GM23248 (cell line): ENCODE measurements around the gene PLCZ1. TPM values are rescaled to one million over a fixed set of nuclear protein-coding genes. Genes with fewer than 3 reads are reported as not detected.

Experiments used
- DNase-seq: peaks from one replicate; pipeline ENCODE4 v3.0.0-alpha.2; 2015
- H2AFZ ChIP-seq: fragments of 200-600 bp; sonication (generic); 2 replicates; pipeline ENCODE4 v1.6.1; 2016; ENCODE audit warnings: antibody characterized with exemption
- H3F3A ChIP-seq: fragments of 200-600 bp; sonication (generic); 2 replicates; pipeline ENCODE4 v1.6.1; 2016; ENCODE audit warnings: mild to moderate bottlenecking, antibody characterized with exemption, mixed run types; ENCODE audit not compliant: insufficient read depth
- H3K27ac ChIP-seq: fragments of 200-600 bp; sonication (generic); 2 replicates; pipeline ENCODE4 v1.5.1; 2016; ENCODE audit warnings: mild to moderate bottlenecking
- H3K27me3 ChIP-seq: fragments of 200-600 bp; sonication (generic); replicated peaks from 2 replicates; pipeline ENCODE4 v1.6.1; 2016; ENCODE audit warnings: mild to moderate bottlenecking; ENCODE audit not compliant: insufficient read depth
- H3K36me3 ChIP-seq: fragments of 200-600 bp; sonication (generic); 2 replicates; pipeline ENCODE4 v1.6.1; 2016; ENCODE audit warnings: low read depth, mild to moderate bottlenecking
- H3K4me1 ChIP-seq: fragments of 200-600 bp; sonication (generic); 2 replicates; pipeline ENCODE4 v1.6.1; 2016; ENCODE audit warnings: mild to moderate bottlenecking; ENCODE audit not compliant: insufficient read depth
- H3K4me2 ChIP-seq: fragments of 200-600 bp; sonication (generic); one replicate; pipeline ENCODE4 v1.6.1; 2016; ENCODE audit warnings: mild to moderate bottlenecking; ENCODE audit not compliant: unreplicated experiment
- H3K4me3 ChIP-seq: fragments of 200-600 bp; sonication (generic); 2 replicates; pipeline ENCODE4 v1.5.1; 2016; ENCODE audit warnings: mild to moderate bottlenecking
- H3K79me2 ChIP-seq: fragments of 200-600 bp; sonication (generic); 2 replicates; pipeline ENCODE4 v1.6.1; 2016; ENCODE audit warnings: mild to moderate bottlenecking; ENCODE audit not compliant: insufficient read depth
- H3K9ac ChIP-seq: fragments of 200-600 bp; sonication (generic); 2 replicates; pipeline ENCODE4 v1.6.1; 2016; ENCODE audit warnings: mild to moderate bottlenecking
- H3K9me2 ChIP-seq: fragments of 200-600 bp; sonication (generic); 2 replicates; pipeline ENCODE4 v1.6.1; 2016; ENCODE audit warnings: mixed run types, mild to moderate bottlenecking, moderate library complexity; ENCODE audit not compliant: insufficient read depth
- H3K9me3 ChIP-seq: fragments of 200-600 bp; sonication (generic); one replicate; pipeline ENCODE4 v1.6.1; 2017; ENCODE audit warnings: low read depth
- H4K20me1 ChIP-seq: fragments of 200-600 bp; sonication (generic); 2 replicates; pipeline ENCODE4 v1.6.0; 2016; ENCODE audit not compliant: insufficient read depth
- EZH2 ChIP-seq: fragments of 200-600 bp; sonication (generic); IDR thresholded peaks from 2 replicates; pipeline ENCODE4 v1.6.1; 2018; ENCODE audit warnings: antibody characterized with exemption, mild to moderate bottlenecking; ENCODE audit not compliant: insufficient read depth, poor library complexity, severe bottlenecking
- EZH2phosphoT487 ChIP-seq: fragments of 200-600 bp; sonication (generic); IDR thresholded peaks from 2 replicates; pipeline ENCODE4 v1.6.1; 2018; ENCODE audit warnings: antibody characterized with exemption, moderate library complexity, mild to moderate bottlenecking, low read depth; ENCODE audit not compliant: insufficient read depth
- WGBS, 2 experiments: methylation state at CpG; one replicate each; pipeline ENCODE4 v1.1.6; 2015 to 2017; ENCODE audit warnings: low lambda C conversion rate in 2 of 2, low coverage in 1 of 2; ENCODE audit errors: missing lambda C conversion rate in 2 of 2; 5-methylcytosine and 5-hydroxymethylcytosine counted together
- in situ Hi-C: fragments of 300-500 bp; cut with MboI; formaldehyde crosslinking; loops from 2 replicates; pipeline ENCODE4 v1.15.0; 2020
- polyA plus RNA-seq: library from polyadenylated mRNA; unstranded; fragments of >200 nt; fragmentation: Nextera tagmentation; extraction: Ambion mirVana; gene quantifications from 2 replicates; pipeline ENCODE4 v1.2.1, GENCODE V29; 2016
- total RNA-seq: library from RNA; depleted of rRNA; stranded (reverse); fragments of >200 nt; shearing (Covaris generic); gene quantifications from 2 replicates; pipeline ENCODE4 v1.2.3, GENCODE V29; 2014

PLCZ1 gene
- total and polyA plus RNA-seq, 2 experiments from 2014 or later: not detected

DNA sequence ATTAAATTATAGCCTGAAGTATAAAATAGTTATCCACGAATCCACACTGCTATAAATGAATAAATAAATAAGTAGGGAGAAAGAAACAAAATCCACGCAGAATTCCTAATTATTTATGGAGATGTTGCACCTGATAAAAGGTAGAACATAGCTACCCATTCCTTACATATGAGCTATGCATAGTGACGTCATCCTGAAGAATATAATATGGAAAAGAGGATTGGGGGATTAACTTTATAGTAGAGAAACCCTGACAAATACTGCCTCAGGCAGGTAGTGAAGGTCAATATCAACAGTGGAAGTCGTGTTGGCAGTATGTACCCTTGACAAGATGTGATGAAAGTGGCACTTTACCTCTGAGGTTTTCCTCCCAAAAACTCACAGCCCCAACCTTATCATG, 82.5 kb downstream of the PLCZ1 start:
- Histone ChIP-seq H3K9me2 (no peaks in the 10 kb centered on the region), H3F3A (no peaks in the 10 kb centered on the region), H4K20me1 (no peaks in the 10 kb centered on the region), H3K9me3 (no peaks in the 10 kb centered on the region), H3K27me3 (no peaks in the 10 kb centered on the region), H3K9ac (no peak overlapping the region), H3K4me2 (no peak overlapping the region), H3K4me3 (no peak overlapping the region), H2AFZ (no peak overlapping the region), H3K27ac (no peak overlapping the region), H3K36me3 (no peaks in the 10 kb centered on the region), H3K79me2 (no peaks in the 10 kb centered on the region), H3K4me1 (no peaks in the 10 kb centered on the region)
- in situ Hi-C loops: no loop called here
- no peak for DNase-seq
- 53 to 55% methylated on average over 4 of the region's 4 CpGs for WGBS, 2 experiments
- no peak for TF ChIP-seq EZH2phosphoT487
- no peak for TF ChIP-seq EZH2

- H3K27ac ChIP-seq: no peak overlapping the region
- no peaks in the 10 kb centered on the region for H3K27me3 ChIP-seq
- H3K4me2 ChIP-seq: no peak overlapping the region
- no peaks in the 10 kb centered on the region for H3K36me3 ChIP-seq
- no peaks in the 10 kb centered on the region for H3F3A ChIP-seq
- in situ Hi-C loops: no loop called here
- H2AFZ ChIP-seq: no peak overlapping the region
- H3K79me2 ChIP-seq: no peaks in the 10 kb centered on the region
- H3K9ac ChIP-seq: no peak overlapping the region
- H3K9me3 ChIP-seq: no peaks in the 10 kb centered on the region
- WGBS, 2 experiments: 20 to 26% methylated on average over 1 of the region's 1 CpG
- H3K4me3 ChIP-seq: no peak overlapping the region
- no peak for TF ChIP-seq EZH2
- TF ChIP-seq EZH2phosphoT487: no peak
- H3K9me2 ChIP-seq: no peaks in the 10 kb centered on the region
- no peaks in the 10 kb centered on the region for H3K4me1 ChIP-seq
- no peak for DNase-seq
- no peaks in the 10 kb centered on the region for H4K20me1 ChIP-seq
Measured at GRCh38 chr12:18653465-18653864, 84.3 kb downstream of the PLCZ1 start.

GRCh38 chr12:18652596-18652995, 85.2 kb downstream of the PLCZ1 start:
- no peak overlapping the region for H3K4me3 ChIP-seq
- no peak for DNase-seq
- H3K79me2 ChIP-seq: no peaks in the 10 kb centered on the region
- no peak overlapping the region for H2AFZ ChIP-seq
- no peaks in the 10 kb centered on the region for H4K20me1 ChIP-seq
- in situ Hi-C loops: no loop called here
- no peaks in the 10 kb centered on the region for H3F3A ChIP-seq
- H3K9me3 ChIP-seq: no peaks in the 10 kb centered on the region
- TF ChIP-seq EZH2phosphoT487 (no peak), EZH2 (no peak)
- H3K27ac ChIP-seq: no peak overlapping the region
- H3K9me2 ChIP-seq: no peaks in the 10 kb centered on the region
- H3K4me2 ChIP-seq: no peak overlapping the region
- no peaks in the 10 kb centered on the region for H3K4me1 ChIP-seq
- no peaks in the 10 kb centered on the region for H3K36me3 ChIP-seq
- H3K9ac ChIP-seq: no peak overlapping the region
- no peaks in the 10 kb centered on the region for H3K27me3 ChIP-seq

GRCh38 chr12:18651525-18651924, 86.3 kb downstream of the PLCZ1 start:
- Histone ChIP-seq H3K4me3 (no peak overlapping the region), H2AFZ (no peak overlapping the region), H3F3A (no peaks in the 10 kb centered on the region), H3K4me2 (no peak overlapping the region), H3K9ac (no peak overlapping the region), H3K9me3 (no peaks in the 10 kb centered on the region), H3K27ac (no peak overlapping the region), H3K27me3 (no peaks in the 10 kb centered on the region), H3K79me2 (no peaks in the 10 kb centered on the region), H3K4me1 (no peaks in the 10 kb centered on the region), H4K20me1 (no peaks in the 10 kb centered on the region), H3K9me2 (no peaks in the 10 kb centered on the region), H3K36me3 (no peaks in the 10 kb centered on the region)
- peak; percentile 6 for DNase-seq
- in situ Hi-C loops: no loop called here
- TF ChIP-seq EZH2phosphoT487 (no peak), EZH2 (no peak)
- WGBS, 2 experiments: 75 to 78% methylated on average over 2 of the region's 2 CpGs

DNA sequence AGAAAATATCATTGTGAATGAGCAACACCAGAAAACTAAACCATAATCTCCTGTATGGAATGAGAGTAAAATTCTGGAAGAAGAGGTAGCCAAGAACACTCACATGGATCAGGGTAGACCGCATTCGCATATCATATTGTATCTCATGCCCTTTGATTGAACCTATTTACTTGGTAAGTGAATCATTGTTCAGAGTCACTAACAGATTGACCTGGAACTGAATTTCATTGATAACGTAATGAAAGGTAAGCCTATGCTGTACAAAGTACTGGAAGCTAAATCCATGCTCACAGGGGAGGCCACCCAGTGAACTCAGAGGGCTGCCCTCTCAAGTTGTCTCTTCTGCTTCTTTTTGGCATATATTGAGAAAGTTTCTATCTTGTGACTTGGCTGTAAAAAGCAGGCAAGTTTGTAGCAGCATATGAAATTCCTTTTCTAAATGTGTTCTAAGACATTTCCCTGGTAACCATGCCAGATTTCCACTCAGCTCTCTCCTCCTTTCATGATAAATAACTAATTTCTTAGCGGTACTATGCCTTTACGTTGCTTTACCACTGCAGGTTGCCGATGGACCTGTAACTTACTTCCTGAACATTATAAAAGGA, 91.4 kb downstream of the PLCZ1 start:
- no peak overlapping the region for H3K27ac ChIP-seq
- H3K36me3 ChIP-seq: no peaks in the 10 kb centered on the region
- no peak for DNase-seq
- H3K79me2 ChIP-seq: no peaks in the 10 kb centered on the region
- no peaks in the 10 kb centered on the region for H4K20me1 ChIP-seq
- no peaks in the 10 kb centered on the region for H3F3A ChIP-seq
- no peak overlapping the region for H3K4me3 ChIP-seq
- H2AFZ ChIP-seq: 0 out of 2 replicates have a peak overlapping the region, but pooled peaks have one; percentile 21
- no peaks in the 10 kb centered on the region for H3K27me3 ChIP-seq
- H3K4me1 ChIP-seq: no peaks in the 10 kb centered on the region
- H3K9ac ChIP-seq: no peak overlapping the region
- TF ChIP-seq EZH2phosphoT487 (no peak), EZH2 (no peak)
- WGBS, 2 experiments: 56 to 59% methylated on average over 6 of the region's 6 CpGs
- no peak overlapping the region for H3K4me2 ChIP-seq
- no peaks in the 10 kb centered on the region for H3K9me3 ChIP-seq
- H3K9me2 ChIP-seq: no peaks in the 10 kb centered on the region
- in situ Hi-C loops: no loop called here
